ENCODE data around the gene SIPA1.

The SIPA1 gene

GRCh38 chr11:65613091-65613928 is 24.6 kb upstream of the SIPA1 start:
- H3K4me3 ChIP-seq (ENCODE audit: low read length), result peak overlapping the region; percentile 83
- H3K36me3 ChIP-seq (ENCODE audit: insufficient read depth, low read length), result peaks cover 20% of the 10 kb centered on the region
- peak overlapping the region; percentile 49 for H2AFZ ChIP-seq (ENCODE audit: low read depth, low read length)
- H3K27me3 ChIP-seq (ENCODE audit: insufficient read depth, low read length), result no peaks in the 10 kb centered on the region
- peaks cover 47% of the 10 kb centered on the region for H3K4me1 ChIP-seq (ENCODE audit: insufficient read depth, low read length)
- no peaks in the 10 kb centered on the region for H3K9me3 ChIP-seq (ENCODE audit: low read length)

DNA sequence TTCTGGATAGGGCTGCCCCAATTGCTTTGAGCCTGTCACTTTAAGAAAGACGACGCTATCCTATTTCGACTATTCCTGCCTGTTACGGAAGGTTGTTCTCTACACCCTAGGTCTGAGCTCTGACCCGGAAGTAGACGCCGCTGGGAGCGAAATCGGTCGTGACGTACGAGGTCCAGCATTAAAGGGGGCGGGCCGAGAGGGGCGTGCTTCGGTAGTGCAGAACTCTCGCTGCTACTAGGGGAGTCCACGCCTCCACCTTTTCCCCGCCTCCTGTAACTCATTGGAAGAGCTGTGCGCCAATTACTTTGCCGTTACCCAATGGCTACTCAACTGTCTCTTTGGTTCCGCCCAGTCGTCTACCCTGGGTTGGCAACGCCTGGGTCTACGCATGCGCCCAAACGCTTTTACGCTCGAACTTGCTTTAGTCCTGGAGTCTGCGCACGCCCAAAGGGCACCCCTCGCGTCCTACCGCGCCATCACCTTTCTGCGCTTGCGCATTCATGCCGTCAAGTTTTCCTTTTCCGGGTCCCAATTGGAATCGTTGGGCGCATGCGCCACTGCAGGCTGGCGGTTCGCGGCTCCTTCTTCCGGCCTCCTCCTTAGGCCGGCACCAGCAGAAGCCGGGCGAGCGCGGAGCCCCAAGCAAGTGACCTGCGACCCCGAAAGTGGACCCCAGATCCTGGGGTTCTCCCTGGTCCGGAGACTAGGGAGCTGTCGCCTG is 22.5 kb upstream of the SIPA1 start, which contains the start of gene PCNX3:
Gene PCNX3, plus strand, starts transcription at position 548 of the 721 bp plus-strand sequence. CDS start 536 bp downstream, outside the sequence.
- Histone ChIP-seq H3K4me1 (ENCODE audit: insufficient read depth, low read length) (peaks cover 47% of the 10 kb centered on the region), H3K27me3 (ENCODE audit: insufficient read depth, low read length) (no peaks in the 10 kb centered on the region), H3K4me3 (ENCODE audit: low read length) (peak within 1 kb of the TSS; percentile 83), H2AFZ (ENCODE audit: low read depth, low read length) (peak within 1 kb of the TSS; percentile 49), H3K9me3 (ENCODE audit: low read length) (no peaks in the 10 kb centered on the region), H3K36me3 (ENCODE audit: insufficient read depth, low read length) (peaks cover 35% of the 10 kb centered on the region)

DNA sequence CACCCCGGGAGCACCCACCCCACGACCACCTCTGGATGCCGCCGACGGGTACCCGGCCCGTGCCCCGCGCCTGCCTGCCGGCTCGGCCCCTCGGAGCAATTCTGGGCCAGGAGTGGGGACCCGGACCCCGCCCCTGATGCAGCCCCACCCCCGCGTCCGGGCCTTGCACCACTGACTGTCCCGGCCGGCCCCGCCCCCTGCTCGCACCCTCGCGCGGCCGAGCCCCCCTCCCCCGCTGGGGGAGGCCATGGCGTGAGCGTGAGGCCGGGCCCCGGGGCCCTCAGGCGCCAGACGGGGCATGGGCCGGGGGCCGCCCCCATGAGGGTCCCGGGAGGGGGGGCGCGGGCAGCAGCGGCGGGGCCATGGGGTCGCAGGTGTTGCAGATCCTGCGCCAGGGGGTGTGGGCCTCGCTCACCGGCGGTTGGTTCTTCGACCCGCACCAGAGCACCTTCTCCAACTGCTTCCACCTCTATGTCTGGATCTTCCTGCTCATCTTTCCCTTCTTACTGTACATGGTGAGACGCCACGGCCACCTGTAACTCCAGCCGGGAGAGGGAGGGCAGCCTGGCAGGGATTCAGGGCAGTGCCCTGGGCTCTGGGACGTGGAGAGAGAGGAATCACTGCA is 21.8 kb upstream of the SIPA1 start:
- peaks cover 36% of the 10 kb centered on the region for H3K36me3 ChIP-seq (ENCODE audit: insufficient read depth, low read length)
- H3K9me3 ChIP-seq (ENCODE audit: low read length), result no peaks in the 10 kb centered on the region
- peaks cover 43% of the 10 kb centered on the region for H3K4me1 ChIP-seq (ENCODE audit: insufficient read depth, low read length)
- peak overlapping the region; percentile 83 for H3K4me3 ChIP-seq (ENCODE audit: low read length)
- no peak overlapping the region for H2AFZ ChIP-seq (ENCODE audit: low read depth, low read length)
- H3K27me3 ChIP-seq (ENCODE audit: insufficient read depth, low read length), result no peaks in the 10 kb centered on the region

DNA sequence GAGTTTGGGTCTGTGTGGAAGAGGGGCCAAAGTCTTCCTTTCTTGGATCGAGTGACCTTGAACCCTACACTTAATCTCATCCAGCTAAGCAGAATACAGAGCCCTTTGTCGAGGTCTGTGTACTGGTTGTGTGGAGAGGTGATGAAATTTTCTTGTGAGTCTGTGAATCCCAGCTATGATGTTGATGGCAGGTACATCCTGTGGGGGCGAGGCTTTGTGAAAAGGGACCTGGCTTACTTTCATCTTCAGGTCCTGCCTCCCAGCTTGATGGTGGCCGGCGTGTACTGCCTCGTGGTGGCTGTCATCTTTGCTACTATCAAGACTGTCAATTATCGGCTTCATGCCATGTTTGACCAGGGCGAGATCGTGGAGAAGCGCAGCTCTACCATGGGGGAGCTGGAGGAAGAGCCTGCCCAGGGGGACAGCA is 21.3 kb upstream of the SIPA1 start:
- Histone ChIP-seq H2AFZ (ENCODE audit: low read depth, low read length) (no peak overlapping the region), H3K9me3 (ENCODE audit: low read length) (no peaks in the 10 kb centered on the region), H3K4me1 (ENCODE audit: insufficient read depth, low read length) (peaks cover 38% of the 10 kb centered on the region), H3K36me3 (ENCODE audit: insufficient read depth, low read length) (peaks cover 40% of the 10 kb centered on the region), H3K27me3 (ENCODE audit: insufficient read depth, low read length) (no peaks in the 10 kb centered on the region), H3K4me3 (ENCODE audit: low read length) (peak overlapping the region; percentile 83)

GRCh38 chr11:65617136-65617850 is 20.6 kb upstream of the SIPA1 start:
- no peaks in the 10 kb centered on the region for H3K9me3 ChIP-seq (ENCODE audit: low read length)
- no peaks in the 10 kb centered on the region for H3K27me3 ChIP-seq (ENCODE audit: insufficient read depth, low read length)
- no peak overlapping the region for H2AFZ ChIP-seq (ENCODE audit: low read depth, low read length)
- H3K36me3 ChIP-seq (ENCODE audit: insufficient read depth, low read length), result peaks cover 46% of the 10 kb centered on the region
- H3K4me3 ChIP-seq (ENCODE audit: low read length), result peak overlapping the region; percentile 83
- H3K4me1 ChIP-seq (ENCODE audit: insufficient read depth, low read length), result peaks cover 31% of the 10 kb centered on the region

GRCh38 chr11:65617990-65618751 is 19.7 kb upstream of the SIPA1 start:
- Histone ChIP-seq H3K4me3 (ENCODE audit: low read length) (no peak overlapping the region), H3K4me1 (ENCODE audit: insufficient read depth, low read length) (peaks cover 23% of the 10 kb centered on the region), H3K27me3 (ENCODE audit: insufficient read depth, low read length) (no peaks in the 10 kb centered on the region), H3K36me3 (ENCODE audit: insufficient read depth, low read length) (peaks cover 51% of the 10 kb centered on the region), H2AFZ (ENCODE audit: low read depth, low read length) (no peak overlapping the region), H3K9me3 (ENCODE audit: low read length) (no peaks in the 10 kb centered on the region)

DNA sequence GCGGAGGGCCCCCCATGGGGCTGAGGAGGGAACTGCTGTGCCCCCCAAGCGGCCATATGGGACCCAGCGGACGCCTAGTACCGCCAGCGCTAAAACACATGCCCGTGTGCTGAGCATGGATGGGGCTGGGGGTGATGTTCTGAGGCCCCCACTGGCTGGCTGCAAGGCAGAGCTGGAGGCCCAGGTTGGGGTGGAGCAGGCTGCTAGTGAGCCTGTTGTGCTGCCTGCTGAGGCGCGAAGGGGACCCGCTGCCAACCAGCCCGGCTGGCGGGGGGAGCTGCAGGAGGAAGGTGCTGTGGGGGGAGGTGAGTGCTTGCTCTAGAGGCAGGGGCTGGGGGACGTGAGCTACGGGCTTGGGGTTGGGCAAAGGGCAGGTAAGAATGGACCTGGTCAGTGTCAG is 19.1 kb upstream of the SIPA1 start:
- H2AFZ ChIP-seq (ENCODE audit: low read depth, low read length), result no peak overlapping the region
- peaks cover 54% of the 10 kb centered on the region for H3K36me3 ChIP-seq (ENCODE audit: insufficient read depth, low read length)
- no peaks in the 10 kb centered on the region for H3K9me3 ChIP-seq (ENCODE audit: low read length)
- no peak overlapping the region for H3K4me3 ChIP-seq (ENCODE audit: low read length)
- peaks cover 19% of the 10 kb centered on the region for H3K4me1 ChIP-seq (ENCODE audit: insufficient read depth, low read length)
- no peaks in the 10 kb centered on the region for H3K27me3 ChIP-seq (ENCODE audit: insufficient read depth, low read length)

GRCh38 chr11:65619281-65619928 is 18.5 kb upstream of the SIPA1 start:
- H2AFZ ChIP-seq (ENCODE audit: low read depth, low read length), result no peak overlapping the region
- no peak overlapping the region for H3K4me3 ChIP-seq (ENCODE audit: low read length)
- no peaks in the 10 kb centered on the region for H3K9me3 ChIP-seq (ENCODE audit: low read length)
- no peaks in the 10 kb centered on the region for H3K27me3 ChIP-seq (ENCODE audit: insufficient read depth, low read length)
- H3K4me1 ChIP-seq (ENCODE audit: insufficient read depth, low read length), result peaks cover 13% of the 10 kb centered on the region
- H3K36me3 ChIP-seq (ENCODE audit: insufficient read depth, low read length), result peaks cover 59% of the 10 kb centered on the region

DNA sequence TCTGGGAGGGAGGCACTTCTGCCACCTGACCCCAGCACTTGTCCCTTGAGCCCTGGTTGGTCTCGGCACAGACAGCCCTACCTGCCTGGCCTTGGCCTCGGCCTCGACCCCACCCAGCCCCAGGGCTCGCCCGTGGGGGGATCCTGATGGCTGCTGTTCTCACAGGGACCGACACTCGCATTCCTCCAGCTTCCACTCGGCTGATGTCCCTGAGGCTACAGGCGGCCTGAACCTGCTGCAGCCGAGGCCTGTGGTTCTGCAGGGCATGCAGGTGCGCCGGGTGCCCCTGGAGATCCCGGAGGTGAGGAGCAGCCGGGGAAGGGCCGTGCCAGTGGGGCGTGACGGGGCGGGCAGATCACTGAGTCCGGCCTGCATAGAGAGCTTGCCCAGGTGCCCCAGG is 17.2 kb upstream of the SIPA1 start:
- Histone ChIP-seq H3K9me3 (ENCODE audit: low read length) (no peaks in the 10 kb centered on the region), H3K4me3 (ENCODE audit: low read length) (no peak overlapping the region), H3K36me3 (ENCODE audit: insufficient read depth, low read length) (peaks cover 69% of the 10 kb centered on the region), H3K27me3 (ENCODE audit: insufficient read depth, low read length) (no peaks in the 10 kb centered on the region), H2AFZ (ENCODE audit: low read depth, low read length) (no peak overlapping the region), H3K4me1 (ENCODE audit: insufficient read depth, low read length) (peaks cover 13% of the 10 kb centered on the region)

GRCh38 chr11:65621460-65621859 is 16.4 kb upstream of the SIPA1 start:
- H3K9me3 ChIP-seq (ENCODE audit: low read length), result no peaks in the 10 kb centered on the region
- H2AFZ ChIP-seq (ENCODE audit: low read depth, low read length), result no peak overlapping the region
- H3K4me1 ChIP-seq (ENCODE audit: insufficient read depth, low read length), result peaks cover 10% of the 10 kb centered on the region
- H3K36me3 ChIP-seq (ENCODE audit: insufficient read depth, low read length), result peaks cover 77% of the 10 kb centered on the region
- no peaks in the 10 kb centered on the region for H3K27me3 ChIP-seq (ENCODE audit: insufficient read depth, low read length)
- H3K4me3 ChIP-seq (ENCODE audit: low read length), result no peak overlapping the region

GRCh38 chr11:65622011-65622410 is 15.9 kb upstream of the SIPA1 start:
- Histone ChIP-seq H3K36me3 (ENCODE audit: insufficient read depth, low read length) (peaks cover 80% of the 10 kb centered on the region), H2AFZ (ENCODE audit: low read depth, low read length) (no peak overlapping the region), H3K4me1 (ENCODE audit: insufficient read depth, low read length) (peaks cover 4% of the 10 kb centered on the region), H3K4me3 (ENCODE audit: low read length) (no peak overlapping the region), H3K9me3 (ENCODE audit: low read length) (no peaks in the 10 kb centered on the region), H3K27me3 (ENCODE audit: insufficient read depth, low read length) (no peaks in the 10 kb centered on the region)

DNA sequence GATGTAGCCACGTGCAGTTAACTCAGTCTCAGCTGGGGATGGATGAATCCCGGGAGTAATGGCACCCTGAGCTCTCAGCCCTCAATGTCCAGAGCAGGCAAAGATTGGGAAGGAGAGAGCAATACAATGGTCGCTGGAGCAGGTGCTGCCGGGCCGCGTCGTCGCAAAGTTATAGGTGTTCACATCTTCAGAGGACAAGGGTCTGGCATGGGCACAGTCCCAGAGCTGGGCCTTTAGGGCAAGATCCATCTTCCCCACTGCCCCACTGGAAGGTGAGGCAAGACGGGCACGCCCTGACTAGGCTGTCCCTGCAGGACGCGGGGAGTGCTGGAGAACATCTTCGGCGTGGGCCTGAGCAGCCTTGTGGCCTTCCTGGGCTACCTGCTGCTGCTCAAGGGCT is 14.7 kb upstream of the SIPA1 start:
- Histone ChIP-seq H3K9me3 (ENCODE audit: low read length) (no peaks in the 10 kb centered on the region), H2AFZ (ENCODE audit: low read depth, low read length) (no peak overlapping the region), H3K4me3 (ENCODE audit: low read length) (no peak overlapping the region), H3K4me1 (ENCODE audit: insufficient read depth, low read length) (no peaks in the 10 kb centered on the region), H3K27me3 (ENCODE audit: insufficient read depth, low read length) (no peaks in the 10 kb centered on the region), H3K36me3 (ENCODE audit: insufficient read depth, low read length) (peaks cover 80% of the 10 kb centered on the region)

Data from neuron (in vitro differentiated cells).